ENCODE measurements around the gene RBM33. TPM values are rescaled to one million over a fixed set of nuclear protein-coding genes. Genes with fewer than 3 reads are reported as not detected.

The RBM33 gene
- total and polyA plus RNA-seq, 9 of the 15 experiments (the other 6 are each of a cell fraction or from before 2014, with no cell fraction given), result 4.4 to 80.7 (median 27.3) TPM

GRCh38 chr7:155803418-155804376 lies 159.2 kb downstream of the RBM33 start:
- BruUV-seq (replicated peaks), result no TSS peak

GRCh38 chr7:155804431-155804831 lies 160.0 kb downstream of the RBM33 start:
- H3K9ac ChIP-seq (ENCODE audit: insufficient read depth in 1 of 2, low read depth in 2 of 2, low read length in 2 of 2), result no peak overlapping the region
- ATAC-seq (no peak), FAIRE-seq (no peak), DNase-seq (ENCODE audit: extremely low read depth in 1 of 4, low spot score in 3 of 4) (no peak)
- no peaks in the 10 kb centered on the region for H3K79me2 ChIP-seq (ENCODE audit: control insufficient read depth, insufficient read depth, low read length)
- 29% methylated on average over 16 of the region's 17 CpGs for WGBS (ENCODE audit: insufficient coverage, low coverage, missing lambda C conversion rate)
- H3K4me3 ChIP-seq, result no peak overlapping the region
- no peaks in the 10 kb centered on the region for H3K36me3 ChIP-seq (ENCODE audit: control insufficient read depth, insufficient read depth, low read length)
- H4K20me1 ChIP-seq (replicated peaks; ENCODE audit: control insufficient read depth, insufficient read depth, low read length), result peaks cover 15% of the 10 kb centered on the region
- H2AFZ ChIP-seq (ENCODE audit: low read depth, low read length), result no peak overlapping the region
- H3K9me3 ChIP-seq (replicated peaks; ENCODE audit: control insufficient read depth, insufficient read depth, low read depth, low read length), result no peaks in the 10 kb centered on the region
- H3K27ac ChIP-seq (ENCODE audit: extremely low read depth, low read depth, low read length), result no peak overlapping the region
- no peak overlapping the region for H3K4me2 ChIP-seq (ENCODE audit: insufficient read depth, low read length)
- ChIA-PET CTCF (ENCODE audit: low intra/inter-chr PET ratio) (interaction anchor here (1.7 kb wide), 1 partner anchor 1023 kb away, joined by 5 read pairs; no protein-coding TSS in a partner anchor), POLR2A (interaction anchor here (1.1 kb wide), 1 partner anchor 282 kb away, joined by 3 read pairs; no protein-coding TSS in a partner anchor)
- TF ChIP-seq POLR3G (IDR thresholded peaks at IDR 0.05; ENCODE audit: extremely low read depth, insufficient read length, insufficient replicate concordance), result no peak
- H3K9me1 ChIP-seq (ENCODE audit: control insufficient read depth, insufficient read depth, low read length), result no peaks in the 10 kb centered on the region
- peaks cover 0 to 39% of the 10 kb centered on the region in 2 experiments; a peak in 2 of 5 replicates for H3K4me1 ChIP-seq (replicated peaks in 1 of 2; ENCODE audit: control insufficient read depth in 2 of 2, insufficient read depth in 2 of 2, low read length in 2 of 2)
- intact Hi-C loops (cut with micrococcal nuclease), result loop anchor here (10.0 kb wide), 1 partner anchor 840 kb away; the partner anchor contains the start of gene RNF32
- H3K27me3 ChIP-seq (ENCODE audit: control insufficient read depth in 2 of 2, insufficient read depth in 2 of 2, low read length in 2 of 2), result peaks cover 44 to 69% of the 10 kb centered on the region in 2 experiments
- in situ Hi-C loops (cut with MboI), result loop anchor here (10.0 kb wide), 1 partner anchor 1470 kb away; no protein-coding TSS in a partner anchor
- no TSS peak for BruUV-seq (replicated peaks)

More at GRCh38 chr7:155803418-155804376, 159.2 kb downstream of the RBM33 start:
- no peak overlapping the region for H3K4me3 ChIP-seq
- ChIA-PET POLR2A (interaction anchor here (0.6 to 1.1 kb wide), 2 partner anchors 282 to 655 kb away, joined by 3 read pairs; no protein-coding TSS in a partner anchor), CTCF (ENCODE audit: low intra/inter-chr PET ratio) (no interaction called here)
- H3K4me2 ChIP-seq (ENCODE audit: insufficient read depth, low read length), result no peak overlapping the region
- no peak overlapping the region for H2AFZ ChIP-seq (ENCODE audit: low read depth, low read length)
- H3K9me3 ChIP-seq (replicated peaks; ENCODE audit: control insufficient read depth, insufficient read depth, low read depth, low read length), result no peaks in the 10 kb centered on the region
- TF ChIP-seq ZNF75A (CRISPR knock-in tag; IDR thresholded peaks at IDR 0.05) (no peak), PCBP1 (IDR thresholded peaks at IDR 0.05; ENCODE audit: low read depth, low read length, poor library complexity, severe bottlenecking) (peak; percentile 58), PHTF2 (CRISPR knock-in tag; IDR thresholded peaks at IDR 0.05) (no peak)
- no peak overlapping the region for H3K27ac ChIP-seq (ENCODE audit: extremely low read depth, low read depth, low read length)
- 72% methylated on average over 60 of the region's 96 CpGs for WGBS (ENCODE audit: insufficient coverage, low coverage, missing lambda C conversion rate)
- H3K79me2 ChIP-seq (ENCODE audit: control insufficient read depth, insufficient read depth, low read length), result no peaks in the 10 kb centered on the region
- no peak overlapping the region for H3K9ac ChIP-seq (ENCODE audit: insufficient read depth in 1 of 2, low read depth in 2 of 2, low read length in 2 of 2)
- in situ Hi-C loops (cut with MboI), result loop anchor here (10.0 kb wide), 1 partner anchor 1471 kb away; no protein-coding TSS in a partner anchor
- no peaks in the 10 kb centered on the region for H3K9me1 ChIP-seq (ENCODE audit: control insufficient read depth, insufficient read depth, low read length)
- FAIRE-seq (no peak), DNase-seq (ENCODE audit: extremely low read depth in 1 of 4, low spot score in 3 of 4) (no peak), ATAC-seq (no peak)
- intact Hi-C loops (cut with micrococcal nuclease), result loop anchor here (10.0 kb wide), 1 partner anchor 841 kb away; the partner anchor contains the start of gene RNF32
- peaks cover 0 to 33% of the 10 kb centered on the region in 2 experiments; a peak in 2 of 5 replicates for H3K4me1 ChIP-seq (replicated peaks in 1 of 2; ENCODE audit: control insufficient read depth in 2 of 2, insufficient read depth in 2 of 2, low read length in 2 of 2)
- H3K27me3 ChIP-seq (ENCODE audit: control insufficient read depth in 2 of 2, insufficient read depth in 2 of 2, low read length in 2 of 2), result peaks cover 45 to 69% of the 10 kb centered on the region in 2 experiments
- peaks cover 15% of the 10 kb centered on the region for H4K20me1 ChIP-seq (replicated peaks; ENCODE audit: control insufficient read depth, insufficient read depth, low read length)
- H3K36me3 ChIP-seq (ENCODE audit: control insufficient read depth, insufficient read depth, low read length), result no peaks in the 10 kb centered on the region

Data from K562 (cell line).